HepG2 (cell line): ENCODE results near the gene VAMP2. TPM values are rescaled to one million over a fixed set of nuclear protein-coding genes. Genes with fewer than 3 reads are reported as not detected.
A peak's percentile ranks its signal among the peaks of the same experiment; 100 is the strongest.

Experiments used
- DRAP1 ChIP-seq: IDR thresholded peaks from 2 replicates; pipeline ENCODE4 v1.6.1; 2016; ENCODE audit warnings: missing genetic modification reagents, missing compliant biosample characterization
- ERF ChIP-seq: IDR thresholded peaks from 2 replicates; pipeline ENCODE4 v1.6.1; 2018; ENCODE audit warnings: missing biosample characterization, missing genetic modification reagents
- GPN1 ChIP-seq: sonication (generic); formaldehyde crosslinking; IDR thresholded peaks from 2 replicates; pipeline ENCODE4 v1.5.1; 2020; ENCODE audit warnings: missing genetic modification reagents, borderline replicate concordance
- KLF13 ChIP-seq: sonication (generic); formaldehyde crosslinking; IDR thresholded peaks from 2 replicates; pipeline ENCODE4 v1.4.0; 2020; ENCODE audit warnings: mild to moderate bottlenecking, missing genetic modification reagents
- MLX ChIP-seq: IDR thresholded peaks from 2 replicates; pipeline ENCODE4 v1.6.1; 2016
- MYC ChIP-seq: sonication (generic); formaldehyde crosslinking; IDR thresholded peaks from 2 replicates; pipeline ENCODE4 v1.9.0; 2021; ENCODE audit warnings: missing genetic modification reagents, borderline replicate concordance
- RAD51 ChIP-seq: fragments of 450-650 bp; IDR thresholded peaks from 2 replicates; pipeline ENCODE4 v1.6.1; 2016; ENCODE audit warnings: borderline replicate concordance
- RCOR2 ChIP-seq: IDR thresholded peaks from 2 replicates; pipeline ENCODE4 v1.6.1; 2016; ENCODE audit warnings: missing biosample characterization, missing genetic modification reagents
- SMAD1 ChIP-seq: sonication (generic); formaldehyde crosslinking; IDR thresholded peaks from 2 replicates; pipeline ENCODE4 v1.4.0; 2020; ENCODE audit warnings: missing genetic modification reagents, low read depth, mild to moderate bottlenecking, borderline replicate concordance
- USF2 ChIP-seq, 2 experiments: sonication (generic) in 1 of 2; formaldehyde crosslinking in 1 of 2; IDR thresholded peaks; 2 replicates each; pipeline versions ENCODE4 v1.5.1 to v1.6.1; 2011 to 2020; ENCODE audit warnings: borderline replicate concordance in 1 of 2, low read depth in 1 of 2, low read length in 1 of 2, mild to moderate bottlenecking in 1 of 2, missing genetic modification reagents in 1 of 2, moderate library complexity in 1 of 2
- ZBTB21 ChIP-seq: sonication (generic); formaldehyde crosslinking; IDR thresholded peaks from 2 replicates; pipeline ENCODE4 v1.4.0; 2020; ENCODE audit warnings: missing genetic modification reagents
- ZNF12 ChIP-seq: sonication (generic); formaldehyde crosslinking; IDR thresholded peaks from 2 replicates; pipeline ENCODE4 v1.5.0; 2020; ENCODE audit warnings: missing genetic modification reagents
- ZNF264 ChIP-seq: sonication (generic); formaldehyde crosslinking; IDR thresholded peaks from 2 replicates; pipeline ENCODE4 v1.4.0; 2020; ENCODE audit warnings: missing genetic modification reagents
- ZNF326 ChIP-seq: sonication (generic); formaldehyde crosslinking; IDR thresholded peaks from 2 replicates; pipeline ENCODE4 v1.4.0; 2020; ENCODE audit warnings: missing genetic modification reagents, borderline replicate concordance
- ZNF569 ChIP-seq: sonication (generic); formaldehyde crosslinking; IDR thresholded peaks from 2 replicates; pipeline ENCODE4 v1.5.0; 2020; ENCODE audit warnings: mild to moderate bottlenecking, missing genetic modification reagents, moderate library complexity, borderline replicate concordance
- ZNF597 ChIP-seq: sonication (generic); formaldehyde crosslinking; IDR thresholded peaks from 2 replicates; pipeline ENCODE4 v1.5.0; 2020; ENCODE audit warnings: missing genetic modification reagents
- ZSCAN29 ChIP-seq: sonication (generic); formaldehyde crosslinking; conservative IDR thresholded peaks from 2 replicates; pipeline ENCODE4 v1.4.0; 2020; ENCODE audit warnings: mild to moderate bottlenecking, missing genetic modification reagents
- ZSCAN30 ChIP-seq: sonication (generic); formaldehyde crosslinking; IDR thresholded peaks from 2 replicates; pipeline ENCODE4 v1.5.0; 2020; ENCODE audit warnings: mild to moderate bottlenecking, missing genetic modification reagents
- polyA plus RNA-seq, 8 experiments: library from polyadenylated mRNA; depleted of rRNA in 3 of 8; stranded (reverse) in 7 of 8; unstranded in 1 of 8; fragments of >200 nt; fragmentation: Illumina TruSeq in 4 of 8; extraction: Trizol in 4 of 8; gene quantifications; 2 replicates each; pipeline versions ENCODE4 v1.2.1 to v1.2.3, GENCODE V29; 2011 to 2016; ENCODE audit warnings: low read depth in 4 of 8, missing spikeins in 1 of 8, mixed read lengths in 1 of 8; ENCODE audit not compliant: insufficient read depth in 1 of 8
- total RNA-seq, 5 experiments: library from RNA; depleted of rRNA; stranded (reverse); fragments of >200 nt; fragmentation: Illumina TruSeq; extraction: Trizol; gene quantifications; 2 replicates each; pipeline ENCODE4 v1.2.3, GENCODE V29; 2016; ENCODE audit warnings: low read depth in 1 of 5
- TF ChIP-seq, protein P1 (sequence below): sonication (generic); formaldehyde crosslinking; IDR thresholded peaks from 2 replicates; pipeline ENCODE4 v1.8.1; 2023; ENCODE audit warnings: mild to moderate bottlenecking, missing genetic modification reagents
- TF ChIP-seq, protein P2 (sequence below): sonication (generic); formaldehyde crosslinking; IDR thresholded peaks from 2 replicates; pipeline ENCODE4 v1.5.1; 2020; ENCODE audit warnings: mild to moderate bottlenecking, moderate library complexity, missing genetic modification reagents

VAMP2 gene
- total and polyA plus RNA-seq, 2 of the 13 experiments (the other 11 are each of a cell fraction or from before 2014, with no cell fraction given), result 3.9 to 17.2 TPM

- peak; percentile 20; the same call in 1 of the 2 replicates for TF ChIP-seq ZNF264 (CRISPR knock-in tag)
- peak; percentile 90 for TF ChIP-seq RAD51
- TF ChIP-seq USF2 (IDR thresholded peaks at IDR 0.05; ENCODE audit: low read depth, low read length), result peak; percentile 90
- peak; percentile 92; the same call in 1 of the 2 replicates for TF ChIP-seq USF2 (CRISPR knock-in tag; IDR thresholded peaks at IDR 0.05; ENCODE audit: borderline replicate concordance)
- TF ChIP-seq RCOR2 (CRISPR knock-in tag), result no peak
- TF ChIP-seq ZNF597 (CRISPR knock-in tag), result no peak
- no peak for TF ChIP-seq ZSCAN30
- TF ChIP-seq, protein P1, sequence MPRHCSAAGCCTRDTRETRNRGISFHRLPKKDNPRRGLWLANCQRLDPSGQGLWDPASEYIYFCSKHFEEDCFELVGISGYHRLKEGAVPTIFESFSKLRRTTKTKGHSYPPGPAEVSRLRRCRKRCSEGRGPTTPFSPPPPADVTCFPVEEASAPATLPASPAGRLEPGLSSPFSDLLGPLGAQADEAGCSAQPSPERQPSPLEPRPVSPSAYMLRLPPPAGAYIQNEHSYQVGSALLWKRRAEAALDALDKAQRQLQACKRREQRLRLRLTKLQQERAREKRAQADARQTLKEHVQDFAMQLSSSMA (CRISPR knock-in tag), result no peak
- TF ChIP-seq, protein P2, sequence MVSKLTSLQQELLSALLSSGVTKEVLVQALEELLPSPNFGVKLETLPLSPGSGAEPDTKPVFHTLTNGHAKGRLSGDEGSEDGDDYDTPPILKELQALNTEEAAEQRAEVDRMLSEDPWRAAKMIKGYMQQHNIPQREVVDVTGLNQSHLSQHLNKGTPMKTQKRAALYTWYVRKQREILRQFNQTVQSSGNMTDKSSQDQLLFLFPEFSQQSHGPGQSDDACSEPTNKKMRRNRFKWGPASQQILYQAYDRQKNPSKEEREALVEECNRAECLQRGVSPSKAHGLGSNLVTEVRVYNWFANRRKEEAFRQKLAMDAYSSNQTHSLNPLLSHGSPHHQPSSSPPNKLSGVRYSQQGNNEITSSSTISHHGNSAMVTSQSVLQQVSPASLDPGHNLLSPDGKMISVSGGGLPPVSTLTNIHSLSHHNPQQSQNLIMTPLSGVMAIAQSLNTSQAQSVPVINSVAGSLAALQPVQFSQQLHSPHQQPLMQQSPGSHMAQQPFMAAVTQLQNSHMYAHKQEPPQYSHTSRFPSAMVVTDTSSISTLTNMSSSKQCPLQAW (CRISPR knock-in tag), result peak; percentile 90
- TF ChIP-seq MYC, result peak; percentile 47; the same call in 1 of the 2 replicates
- no peak for TF ChIP-seq ZNF569 (CRISPR knock-in tag)
- 0 out of 2 replicates have a peak, but pooled peaks have one; percentile 37 for TF ChIP-seq ZNF12 (CRISPR knock-in tag)
- no peak for TF ChIP-seq ZNF326 (CRISPR knock-in tag)
- TF ChIP-seq KLF13 (CRISPR knock-in tag), result no peak
- no peak for TF ChIP-seq ZSCAN29 (CRISPR knock-in tag)
- TF ChIP-seq ZBTB21 (CRISPR knock-in tag), result 0 out of 2 replicates have a peak, but pooled peaks have one; percentile 5
- TF ChIP-seq SMAD1, result no peak
- no peak for TF ChIP-seq GPN1 (CRISPR knock-in tag)
- 0 out of 2 replicates have a peak, but pooled peaks have one; percentile 15 for TF ChIP-seq DRAP1 (CRISPR knock-in tag)
- TF ChIP-seq ERF (CRISPR knock-in tag), result peak; percentile 13; the same call in 1 of the 2 replicates
- peak; percentile 68; the same call in 1 of the 2 replicates for TF ChIP-seq MLX (CRISPR knock-in tag)
These were observed 9.2 kb downstream of the VAMP2 start (continued) for GRCh38 chr17:8153525-8153956.
